ENCODE data around the gene TTLL8. TPM values are rescaled to one million over a fixed set of nuclear protein-coding genes. Genes with fewer than 3 reads are reported as not detected.

Gene TTLL8
- polyA plus RNA-seq, 1 donor from 2014 or later: not detected

DNA sequence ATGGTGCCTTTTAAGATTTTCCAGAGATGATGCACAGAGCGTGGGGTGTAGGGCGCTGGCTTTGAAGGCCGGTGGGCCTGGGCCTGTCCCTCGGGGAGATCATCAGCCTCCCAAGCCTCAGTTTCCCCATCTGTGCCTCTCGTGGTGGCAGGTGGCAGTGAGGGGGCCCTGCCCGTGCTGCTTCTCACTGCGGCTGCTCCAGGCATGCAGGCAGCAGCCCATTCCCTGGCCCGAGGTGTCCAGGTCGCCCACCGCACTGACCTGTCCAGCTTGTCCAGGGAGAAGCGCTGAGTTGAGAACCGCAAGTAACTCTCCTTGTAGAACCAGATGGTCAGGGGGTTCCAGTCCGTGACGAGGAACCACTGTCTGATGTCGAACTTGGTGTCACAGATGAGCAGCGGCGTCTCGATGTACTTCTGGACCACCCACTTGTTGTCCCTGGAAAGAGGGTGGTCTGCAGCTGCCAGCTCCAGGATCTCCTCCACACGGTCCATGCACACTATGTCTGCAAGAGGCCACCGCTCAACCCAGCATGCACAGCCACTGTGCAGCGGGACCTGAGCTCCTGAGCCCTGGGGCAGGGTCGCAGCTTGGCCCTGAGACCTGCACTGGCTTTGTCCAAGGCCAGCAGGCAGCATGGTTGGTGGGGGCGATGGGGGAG, 25.0 kb downstream of the TTLL8 start:
- no peaks in the 10 kb centered on the region for H3K9me2 ChIP-seq (ENCODE audit: insufficient read depth, low read length)
- H3K4me3 ChIP-seq (ENCODE audit: low read length): no peak overlapping the region
- H2AFZ ChIP-seq (ENCODE audit: low read depth, low read length): no peak overlapping the region
- H3K9ac ChIP-seq (ENCODE audit: low read length): no peak overlapping the region
- no peak for TF ChIP-seq CTCF (IDR thresholded peaks at IDR 0.05; ENCODE audit: poor library complexity, severe bottlenecking)
- TF ChIP-seq, protein P1, sequence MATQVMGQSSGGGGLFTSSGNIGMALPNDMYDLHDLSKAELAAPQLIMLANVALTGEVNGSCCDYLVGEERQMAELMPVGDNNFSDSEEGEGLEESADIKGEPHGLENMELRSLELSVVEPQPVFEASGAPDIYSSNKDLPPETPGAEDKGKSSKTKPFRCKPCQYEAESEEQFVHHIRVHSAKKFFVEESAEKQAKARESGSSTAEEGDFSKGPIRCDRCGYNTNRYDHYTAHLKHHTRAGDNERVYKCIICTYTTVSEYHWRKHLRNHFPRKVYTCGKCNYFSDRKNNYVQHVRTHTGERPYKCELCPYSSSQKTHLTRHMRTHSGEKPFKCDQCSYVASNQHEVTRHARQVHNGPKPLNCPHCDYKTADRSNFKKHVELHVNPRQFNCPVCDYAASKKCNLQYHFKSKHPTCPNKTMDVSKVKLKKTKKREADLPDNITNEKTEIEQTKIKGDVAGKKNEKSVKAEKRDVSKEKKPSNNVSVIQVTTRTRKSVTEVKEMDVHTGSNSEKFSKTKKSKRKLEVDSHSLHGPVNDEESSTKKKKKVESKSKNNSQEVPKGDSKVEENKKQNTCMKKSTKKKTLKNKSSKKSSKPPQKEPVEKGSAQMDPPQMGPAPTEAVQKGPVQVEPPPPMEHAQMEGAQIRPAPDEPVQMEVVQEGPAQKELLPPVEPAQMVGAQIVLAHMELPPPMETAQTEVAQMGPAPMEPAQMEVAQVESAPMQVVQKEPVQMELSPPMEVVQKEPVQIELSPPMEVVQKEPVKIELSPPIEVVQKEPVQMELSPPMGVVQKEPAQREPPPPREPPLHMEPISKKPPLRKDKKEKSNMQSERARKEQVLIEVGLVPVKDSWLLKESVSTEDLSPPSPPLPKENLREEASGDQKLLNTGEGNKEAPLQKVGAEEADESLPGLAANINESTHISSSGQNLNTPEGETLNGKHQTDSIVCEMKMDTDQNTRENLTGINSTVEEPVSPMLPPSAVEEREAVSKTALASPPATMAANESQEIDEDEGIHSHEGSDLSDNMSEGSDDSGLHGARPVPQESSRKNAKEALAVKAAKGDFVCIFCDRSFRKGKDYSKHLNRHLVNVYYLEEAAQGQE (IDR thresholded peaks at IDR 0.05; ENCODE audit: borderline replicate concordance): no peak
- no peak for TF ChIP-seq EP300 (conservative IDR thresholded peaks at IDR 0.05; ENCODE audit: poor library complexity, severe bottlenecking)
- no peak for TF ChIP-seq SMC3 (conservative IDR thresholded peaks at IDR 0.05; ENCODE audit: poor library complexity)
- TF ChIP-seq RAD21 (conservative IDR thresholded peaks at IDR 0.05): no peak
- TF ChIP-seq POLR2AphosphoS5 (IDR thresholded peaks at IDR 0.05): no peak
- TF ChIP-seq MXI1 (conservative IDR thresholded peaks at IDR 0.05; ENCODE audit: poor library complexity, severe bottlenecking): no peak
- TF ChIP-seq EZH2 (IDR thresholded peaks at IDR 0.05; ENCODE audit: borderline replicate concordance, insufficient read depth, low read length, poor library complexity, severe bottlenecking): no peak
- no peak for TF ChIP-seq TAF1 (IDR thresholded peaks at IDR 0.05; ENCODE audit: low read depth)
- H3K79me2 ChIP-seq (replicated peaks; ENCODE audit: insufficient read depth, low read length): no peaks in the 10 kb centered on the region
- H3K36me3 ChIP-seq (ENCODE audit: insufficient read depth, low read length): no peaks in the 10 kb centered on the region
- peaks cover 7% of the 10 kb centered on the region for H3K27me3 ChIP-seq (ENCODE audit: insufficient read depth, low read depth, low read length)
- no peaks in the 10 kb centered on the region for H3K9me3 ChIP-seq (ENCODE audit: low read length)
- no peak overlapping the region for H3K4me2 ChIP-seq (ENCODE audit: low read length)
- H3K27ac ChIP-seq (ENCODE audit: low read length): no peak overlapping the region
- no peaks in the 10 kb centered on the region for H3F3A ChIP-seq (ENCODE audit: insufficient read depth, low read length, poor library complexity, severe bottlenecking)
- no peaks in the 10 kb centered on the region for H4K20me1 ChIP-seq (ENCODE audit: insufficient read depth)

DNA sequence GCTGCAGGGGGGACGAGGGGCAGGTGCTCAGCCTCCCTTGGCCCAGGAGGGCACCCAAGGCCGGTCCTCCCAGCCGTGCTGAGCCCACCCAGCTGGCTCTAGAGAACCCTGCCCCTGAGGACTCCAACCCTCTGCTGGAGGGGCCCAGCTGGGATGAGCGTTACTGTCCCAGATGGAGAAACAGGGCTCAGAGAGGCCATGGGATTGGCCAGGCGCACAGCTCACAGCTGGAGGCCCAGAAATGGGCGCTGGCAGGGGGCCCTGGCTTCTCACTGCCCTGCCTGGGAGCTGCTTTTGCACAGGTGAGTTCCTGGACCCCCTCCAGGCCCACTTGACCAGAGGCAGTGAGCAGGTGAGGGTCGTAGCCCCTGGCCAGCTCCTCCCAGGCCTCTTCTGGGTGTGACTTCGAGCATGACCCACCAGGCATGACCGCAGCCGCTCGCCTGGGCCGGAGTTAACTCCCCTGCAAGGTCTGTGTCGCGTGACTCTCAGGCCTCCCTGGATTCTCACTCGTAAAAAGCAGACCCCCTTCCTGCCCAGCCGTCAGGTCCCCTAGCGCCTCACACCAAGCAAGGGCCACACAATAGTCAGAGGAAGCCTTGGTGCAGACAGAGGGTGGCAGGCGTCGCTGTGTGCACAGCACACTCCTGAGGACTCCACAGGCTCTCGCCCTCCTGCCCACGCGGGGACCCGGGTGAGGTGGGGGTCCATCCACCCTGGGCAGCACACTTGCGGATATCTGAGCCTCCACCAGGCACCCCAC, 25.8 kb downstream of the TTLL8 start:
- TF ChIP-seq SMC3 (conservative IDR thresholded peaks at IDR 0.05; ENCODE audit: poor library complexity) (no peak), EZH2 (IDR thresholded peaks at IDR 0.05; ENCODE audit: borderline replicate concordance, insufficient read depth, low read length, poor library complexity, severe bottlenecking) (no peak)
- Histone ChIP-seq H3K9me2 (ENCODE audit: insufficient read depth, low read length) (no peaks in the 10 kb centered on the region), H3K36me3 (ENCODE audit: insufficient read depth, low read length) (no peaks in the 10 kb centered on the region), H3K9me3 (ENCODE audit: low read length) (no peaks in the 10 kb centered on the region), H3K27ac (ENCODE audit: low read length) (no peak overlapping the region), H3K27me3 (ENCODE audit: insufficient read depth, low read depth, low read length) (peaks cover 7% of the 10 kb centered on the region), H4K20me1 (ENCODE audit: insufficient read depth) (no peaks in the 10 kb centered on the region), H3K4me2 (ENCODE audit: low read length) (no peak overlapping the region), H3F3A (ENCODE audit: insufficient read depth, low read length, poor library complexity, severe bottlenecking) (no peaks in the 10 kb centered on the region), H3K4me3 (ENCODE audit: low read length) (no peak overlapping the region), H2AFZ (ENCODE audit: low read depth, low read length) (no peak overlapping the region), H3K79me2 (replicated peaks; ENCODE audit: insufficient read depth, low read length) (no peaks in the 10 kb centered on the region), H3K9ac (ENCODE audit: low read length) (no peak overlapping the region)
